Heart left ventricle (tissue), 16 donors: ENCODE results near the gene APLF. TPM values are rescaled to one million over a fixed set of nuclear protein-coding genes. Genes with fewer than 3 reads are reported as not detected.

Experiments used
- ATAC-seq, 4 donors: fragments of 200-7000 bp; cut with Tn5 transposase; one replicate each; pipeline ENCODE4 v1.9.1; 2020 to 2022; ENCODE audit warnings: moderate library complexity in 4 of 4, mild to moderate bottlenecking in 3 of 4, moderate number of reproducible peaks in 1 of 4
- DNase-seq, 5 donors: peaks; one replicate each; pipeline ENCODE4 v3.0.0-alpha.2; 2020
- H3K27ac ChIP-seq, 12 donors: fragments of 200-600 bp; sonication (generic) in 4 of 12; one replicate each; pipeline versions ENCODE4 v1.5.0 to v1.8.0; 2016 to 2022; ENCODE audit warnings: mild to moderate bottlenecking in 2 of 12
- H3K27me3 ChIP-seq, 9 donors: fragments of 200-600 bp; sonication (generic) in 2 of 9; one replicate each; pipeline versions ENCODE4 v1.5.1 to v1.8.0; 2016 to 2022; ENCODE audit warnings: mild to moderate bottlenecking in 3 of 9
- H3K36me3 ChIP-seq, 9 donors: fragments of 200-600 bp; sonication (generic) in 2 of 9; one replicate each; pipeline versions ENCODE4 v1.5.0 to v1.8.0; 2018 to 2022; ENCODE audit warnings: mild to moderate bottlenecking in 2 of 9
- H3K4me1 ChIP-seq, 12 donors: fragments of 200-600 bp; sonication (generic) in 4 of 12; one replicate each; pipeline versions ENCODE4 v1.5.0 to v1.8.0; 2016 to 2022; ENCODE audit warnings: mild to moderate bottlenecking in 3 of 12
- H3K4me3 ChIP-seq, 12 donors: fragments of 200-600 bp; sonication (generic) in 4 of 12; one replicate each; pipeline versions ENCODE4 v1.5.0 to v1.8.0; 2017 to 2022; ENCODE audit warnings: mild to moderate bottlenecking in 9 of 12, moderate library complexity in 4 of 12
- H3K9me3 ChIP-seq, 12 donors: fragments of 200-600 bp; sonication (generic) in 4 of 12; one replicate each; pipeline versions ENCODE4 v1.5.0 to v1.8.0; 2016 to 2022; ENCODE audit warnings: mild to moderate bottlenecking in 1 of 12
- CTCF ChIP-seq, 12 donors: fragments of 200-600 bp; sonication (generic) in 4 of 12; IDR thresholded peaks; one replicate each; pipeline versions ENCODE4 v1.5.0 to v1.8.0; 2018 to 2022; ENCODE audit warnings: antibody characterized with exemption in 12 of 12, mild to moderate bottlenecking in 5 of 12
- POLR2A ChIP-seq, 2 donors: fragments of 450-650 bp; IDR thresholded peaks; one replicate each; pipeline ENCODE4 v1.6.1; 2017; ENCODE audit warnings: antibody characterized with exemption in 2 of 2, mild to moderate bottlenecking in 2 of 2, moderate library complexity in 2 of 2
- WGBS, 4 donors: extraction: QIAGEN DNeasy Blood & Tissue Kit in 2 of 4; methylation state at CpG; one replicate each; pipeline versions ENCODE4 v1.1.5 to v1.1.7; 2013 to 2018; 5-methylcytosine and 5-hydroxymethylcytosine counted together
- intact Hi-C, 10 donors: fragments of 100-400 bp; cut with DNase I; formaldehyde crosslinking; loops; one replicate each; pipeline versions ENCODE4 v1.11.1 to v1.14.2; 2022
- polyA plus RNA-seq, 2 donors: library from polyadenylated mRNA; stranded (reverse); fragments of 200-250 nt; gene quantifications; one replicate each; pipeline ENCODE4 v1.2.3, GENCODE V29; 2013
- total RNA-seq, 9 donors: library from RNA; depleted of rRNA in 2 of 9; stranded (reverse); fragments of >200 nt in 2 of 9; fragmentation: NEBNext Ultra II Directional in 3 of 9; extraction: Animal tissue kit (Norgen Biotek cat#: 25700) in 3 of 9; gene quantifications; one replicate each; pipeline versions ENCODE4 v1.1.0 to v1.2.4, GENCODE V29; 2016 to 2023
- donor health status: ischemic (EF 13 %, LVEDD 7.1; RV severe dilation, severe dysfunction).
- donor health status: healthy with polysubstance abuse.
- donor health status: DM: no; HTN: yes; CAD: no.
- donor health status: DM: no; HTN: no; CAD: no.
- donor health status: ischemic (EF 25% LVEDD 6.9; RV normal size, moderate dysfunction).
- donor health status: ischemic (EF 25% LVEDD 5.7; RV mildly dilated, moderate dysfunction).
- donor health status: healthy.
- donor health status: DM: yes; HTN: yes; CAD: no.
- donor health status: ischemic (EF 35%, LVEDD 5.7; RV mildly dilated, moderate dysfunction).
- donor health status: nonischemic (EF 11% LVEDD 7.7; RV severe dilation, severe dysfunction).
- donor health status: DM: yes; HTN: yes; CAD: no.
- donor health status: PGD.
- donor health status: ischemic (EF 29% LVEDD 5.4; RV normal size, mild dysfunction).
- donor health status: nonischemic (EF 23%, LVEDD 6.1; RV moderate dilation, normal function).

APLF gene
- total and polyA plus RNA-seq, 11 donors = 0.64 to 7.9 (median 4.3) TPM

- intact Hi-C loops = no loop called here
- ATAC-seq (no peak), DNase-seq (no peak)
- H3K27ac ChIP-seq = no peak overlapping the region
- TF ChIP-seq POLR2A (IDR thresholded peaks at IDR 0.05) (no peak), CTCF (IDR thresholded peaks at IDR 0.05) (no peak)
- no peak overlapping the region for H3K4me3 ChIP-seq
- peaks cover 0 to 12% (median 0%) of the 10 kb centered on the region in 12 donors for H3K4me1 ChIP-seq
- H3K9me3 ChIP-seq = no peaks in the 10 kb centered on the region
- no peaks in the 10 kb centered on the region for H3K36me3 ChIP-seq
- no peaks in the 10 kb centered on the region for H3K27me3 ChIP-seq
- WGBS, 4 donors = 80 to 100% (median 87%) methylated on average over 3 of the region's 3 CpGs
Measured at GRCh38 chr2:68418855-68419254, 48.5 kb upstream of the APLF start.

GRCh38 chr2:68420254-68420910 is 47.0 kb upstream of the APLF start:
- Histone ChIP-seq H3K27me3 (no peaks in the 10 kb centered on the region), H3K27ac (no peak overlapping the region), H3K4me3 (no peak overlapping the region), H3K4me1 (peaks cover 0 to 27% (median 0%) of the 10 kb centered on the region in 12 donors), H3K9me3 (no peaks in the 10 kb centered on the region), H3K36me3 (no peaks in the 10 kb centered on the region)
- ATAC-seq (no peak), DNase-seq (no peak)
- WGBS, 4 donors = 57 to 69% (median 63%) methylated on average over 3 of the region's 3 CpGs
- TF ChIP-seq CTCF (IDR thresholded peaks at IDR 0.05) = no peak
- no peak for TF ChIP-seq POLR2A (IDR thresholded peaks at IDR 0.05)
- intact Hi-C loops = no loop called here

- peak overlapping the region in 1 of 12 donors; percentile 16 for H3K27ac ChIP-seq
- DNase-seq = no peak
- H3K4me1 ChIP-seq = peaks cover 0 to 50% (median 0%) of the 10 kb centered on the region in 12 donors
- TF ChIP-seq CTCF (IDR thresholded peaks at IDR 0.05) = no peak
- no peak for TF ChIP-seq POLR2A (IDR thresholded peaks at IDR 0.05)
- no peaks in the 10 kb centered on the region for H3K36me3 ChIP-seq
- H3K4me3 ChIP-seq = no peak overlapping the region
- no peaks in the 10 kb centered on the region for H3K27me3 ChIP-seq
- 61 to 72% (median 68%) methylated on average over 2 of the region's 2 CpGs for WGBS, 4 donors
- H3K9me3 ChIP-seq = no peaks in the 10 kb centered on the region
- intact Hi-C loops = no loop called here
- ATAC-seq = no peak
Measured at GRCh38 chr2:68423966-68424650, 43.3 kb upstream of the APLF start.

- 79 to 85% (median 81%) methylated on average over 3 of the region's 3 CpGs for WGBS, 4 donors
- DNase-seq = no peak
- Histone ChIP-seq H3K9me3 (no peaks in the 10 kb centered on the region), H3K36me3 (no peaks in the 10 kb centered on the region), H3K4me3 (no peak overlapping the region), H3K27me3 (no peaks in the 10 kb centered on the region), H3K4me1 (peaks cover 0 to 50% (median 0%) of the 10 kb centered on the region in 12 donors), H3K27ac (no peak overlapping the region)
- ATAC-seq = no peak
- intact Hi-C loops = no loop called here
- no peak for TF ChIP-seq POLR2A (IDR thresholded peaks at IDR 0.05)
- no peak for TF ChIP-seq CTCF (IDR thresholded peaks at IDR 0.05)
Measured at GRCh38 chr2:68425503-68425902, 41.9 kb upstream of the APLF start.
